Transverse colon (tissue), 4 donors: Measurements from ENCODE around the gene MUC20.
"Not testable (repeated sequence)": the region's sequence is repeated elsewhere in the genome, so short reads cannot be mapped to it uniquely, and the experiment has no call there.

Experiments
- EP300 ChIP-seq: sonication (generic); formaldehyde crosslinking; IDR thresholded peaks from one replicate; pipeline ENCODE4 v1.6.1; 2017; ENCODE audit warnings: antibody characterized with exemption, low read depth
- POLR2A ChIP-seq: fragments of 450-650 bp; IDR thresholded peaks from one replicate; pipeline ENCODE4 v1.6.1; 2016; ENCODE audit warnings: antibody characterized with exemption, mild to moderate bottlenecking, moderate library complexity
- POLR2AphosphoS5 ChIP-seq, 3 donors: sonication (generic); formaldehyde crosslinking; IDR thresholded peaks; one replicate each; pipeline ENCODE4 v1.6.1; 2016; ENCODE audit warnings: antibody characterized with exemption in 3 of 3
- TF ChIP-seq, protein P1 (sequence below), 5 experiments: fragments of 200-600 bp in 3 of 5; fragments of 450-650 bp in 2 of 5; sonication (generic) in 3 of 5; IDR thresholded peaks; 1 replicate in 2 of 5; 2 replicates in 3 of 5; pipeline ENCODE4 v1.5.1; 2016 to 2017; ENCODE audit warnings: antibody characterized with exemption in 5 of 5, inconsistent platforms in 3 of 5, mild to moderate bottlenecking in 2 of 5, moderate library complexity in 1 of 5

DNA sequence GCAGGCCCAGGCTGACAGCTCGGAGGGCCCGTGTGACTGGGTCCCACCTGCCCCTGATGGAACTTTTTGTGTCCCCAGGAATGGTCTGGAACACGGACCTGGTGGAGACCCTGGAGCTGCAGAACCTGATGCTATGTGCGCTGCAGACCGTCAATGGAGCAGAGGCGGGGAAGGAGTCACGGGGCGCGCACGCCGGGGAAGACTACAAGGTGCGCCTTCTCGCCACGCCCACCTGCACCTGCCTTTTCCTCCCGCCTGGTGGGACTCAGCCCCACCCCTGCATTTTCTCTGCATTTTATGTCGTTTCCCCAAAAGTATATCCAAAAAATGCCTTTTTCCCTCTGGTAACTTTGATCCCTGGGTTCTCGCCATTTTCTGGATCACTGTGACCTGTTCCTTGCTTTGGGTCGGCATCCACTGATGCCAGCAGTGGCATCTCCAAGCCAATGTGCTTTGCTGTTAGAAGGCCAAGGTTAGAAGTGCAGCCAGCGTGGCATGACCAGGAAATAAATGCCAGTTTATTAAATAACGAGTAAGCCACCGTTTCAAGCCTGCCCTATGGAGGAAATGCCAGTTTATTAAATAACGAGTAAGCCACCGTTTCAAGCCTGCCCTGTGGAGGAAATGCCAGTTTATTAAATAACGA is 39.2 kb upstream of the MUC20 start:
- TF ChIP-seq, protein P1, sequence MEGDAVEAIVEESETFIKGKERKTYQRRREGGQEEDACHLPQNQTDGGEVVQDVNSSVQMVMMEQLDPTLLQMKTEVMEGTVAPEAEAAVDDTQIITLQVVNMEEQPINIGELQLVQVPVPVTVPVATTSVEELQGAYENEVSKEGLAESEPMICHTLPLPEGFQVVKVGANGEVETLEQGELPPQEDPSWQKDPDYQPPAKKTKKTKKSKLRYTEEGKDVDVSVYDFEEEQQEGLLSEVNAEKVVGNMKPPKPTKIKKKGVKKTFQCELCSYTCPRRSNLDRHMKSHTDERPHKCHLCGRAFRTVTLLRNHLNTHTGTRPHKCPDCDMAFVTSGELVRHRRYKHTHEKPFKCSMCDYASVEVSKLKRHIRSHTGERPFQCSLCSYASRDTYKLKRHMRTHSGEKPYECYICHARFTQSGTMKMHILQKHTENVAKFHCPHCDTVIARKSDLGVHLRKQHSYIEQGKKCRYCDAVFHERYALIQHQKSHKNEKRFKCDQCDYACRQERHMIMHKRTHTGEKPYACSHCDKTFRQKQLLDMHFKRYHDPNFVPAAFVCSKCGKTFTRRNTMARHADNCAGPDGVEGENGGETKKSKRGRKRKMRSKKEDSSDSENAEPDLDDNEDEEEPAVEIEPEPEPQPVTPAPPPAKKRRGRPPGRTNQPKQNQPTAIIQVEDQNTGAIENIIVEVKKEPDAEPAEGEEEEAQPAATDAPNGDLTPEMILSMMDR (IDR thresholded peaks at IDR 0.05): not testable (repeated sequence)
- TF ChIP-seq POLR2AphosphoS5 (IDR thresholded peaks at IDR 0.05); POLR2A; EP300: not testable (repeated sequence)
